ENCODE data around the gene PHLDA2. TPM values are rescaled to one million over a fixed set of nuclear protein-coding genes. Genes with fewer than 3 reads are reported as not detected.
A peak's percentile ranks its signal among the peaks of the same experiment; 100 is the strongest.

PHLDA2 gene
- total RNA-seq, 4 donors from 2014 or later: 7.0 to 26.4 (median 18.2) TPM

DNA sequence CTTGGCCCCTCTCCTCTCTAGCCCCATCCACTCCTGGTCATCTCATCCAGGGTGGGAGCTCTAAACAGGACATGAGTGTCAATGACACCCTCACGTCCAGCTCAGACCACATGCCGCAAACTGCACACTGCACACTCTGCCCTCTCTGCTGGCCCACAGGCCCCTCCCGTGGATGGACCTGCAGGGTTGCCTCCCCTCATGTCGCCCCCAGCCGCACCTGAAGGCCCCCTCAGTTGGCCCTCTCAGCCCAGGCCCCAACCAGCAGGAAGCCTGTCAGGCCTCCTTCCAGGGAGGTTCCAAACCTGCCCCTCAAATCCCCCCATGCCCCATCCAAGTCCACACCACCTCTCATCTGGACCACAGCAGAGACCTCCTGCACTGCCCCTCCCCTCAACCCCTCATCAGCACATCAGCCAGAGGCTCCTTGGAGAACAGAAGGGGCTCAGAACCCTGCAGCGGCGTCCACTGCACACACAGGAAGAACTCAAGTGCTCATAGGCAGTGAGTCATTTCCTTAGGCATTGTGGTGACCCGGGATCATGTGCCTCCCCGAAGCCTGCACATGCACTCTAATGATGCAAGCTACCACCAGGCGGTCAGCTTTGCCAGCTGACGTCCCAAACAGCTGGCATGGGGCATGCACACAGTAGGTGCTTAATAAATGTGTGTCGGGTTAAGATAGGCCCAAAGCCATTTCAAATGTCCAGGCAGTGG lies 30.7 kb downstream of the PHLDA2 start:
- 70% methylated on average over 12 of the region's 12 CpGs for WGBS

DNA sequence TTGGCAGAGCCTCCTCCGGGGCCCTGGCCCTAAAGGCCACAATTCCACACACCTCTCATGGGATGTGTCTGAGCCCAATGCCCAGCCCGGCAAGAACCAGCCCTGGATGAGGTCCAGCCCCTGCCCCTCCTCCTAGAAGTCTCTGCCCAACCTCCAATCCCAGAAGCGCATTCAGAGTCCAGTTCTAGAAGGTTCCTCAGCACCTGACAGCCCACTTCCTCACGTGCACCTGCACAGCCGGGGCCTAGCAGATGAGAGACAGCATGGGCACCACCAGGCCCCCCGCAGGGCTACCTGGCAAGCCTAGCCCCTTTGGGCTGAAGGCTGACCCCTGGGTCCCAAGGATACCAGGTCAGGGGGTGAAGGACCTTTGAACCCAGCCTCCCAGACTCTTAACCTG lies 32.2 kb downstream of the PHLDA2 start:
- Histone ChIP-seq H3K4me1 (peaks cover 34% of the 10 kb centered on the region), H3K4me3 (no peak overlapping the region), H3K27ac (no peak overlapping the region), H3K36me3 (no peaks in the 10 kb centered on the region), H3K27me3 (no peaks in the 10 kb centered on the region), H3K9me3 (no peaks in the 10 kb centered on the region)
- TF ChIP-seq EP300 (IDR thresholded peaks at IDR 0.05): no peak
- no peak for TF ChIP-seq POLR2A (IDR thresholded peaks at IDR 0.05)
- no peak for TF ChIP-seq POLR2AphosphoS5 (IDR thresholded peaks at IDR 0.05)
- TF ChIP-seq, protein P1, sequence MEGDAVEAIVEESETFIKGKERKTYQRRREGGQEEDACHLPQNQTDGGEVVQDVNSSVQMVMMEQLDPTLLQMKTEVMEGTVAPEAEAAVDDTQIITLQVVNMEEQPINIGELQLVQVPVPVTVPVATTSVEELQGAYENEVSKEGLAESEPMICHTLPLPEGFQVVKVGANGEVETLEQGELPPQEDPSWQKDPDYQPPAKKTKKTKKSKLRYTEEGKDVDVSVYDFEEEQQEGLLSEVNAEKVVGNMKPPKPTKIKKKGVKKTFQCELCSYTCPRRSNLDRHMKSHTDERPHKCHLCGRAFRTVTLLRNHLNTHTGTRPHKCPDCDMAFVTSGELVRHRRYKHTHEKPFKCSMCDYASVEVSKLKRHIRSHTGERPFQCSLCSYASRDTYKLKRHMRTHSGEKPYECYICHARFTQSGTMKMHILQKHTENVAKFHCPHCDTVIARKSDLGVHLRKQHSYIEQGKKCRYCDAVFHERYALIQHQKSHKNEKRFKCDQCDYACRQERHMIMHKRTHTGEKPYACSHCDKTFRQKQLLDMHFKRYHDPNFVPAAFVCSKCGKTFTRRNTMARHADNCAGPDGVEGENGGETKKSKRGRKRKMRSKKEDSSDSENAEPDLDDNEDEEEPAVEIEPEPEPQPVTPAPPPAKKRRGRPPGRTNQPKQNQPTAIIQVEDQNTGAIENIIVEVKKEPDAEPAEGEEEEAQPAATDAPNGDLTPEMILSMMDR (IDR thresholded peaks at IDR 0.05): no peak
- no peak for DNase-seq (ENCODE audit: low spot score in 2 of 2)
- WGBS: 93% methylated on average over 3 of the region's 6 CpGs

More for the DNA sequence above, 30.7 kb downstream of the PHLDA2 start:
- no peak for DNase-seq (ENCODE audit: low spot score in 2 of 2)
- Histone ChIP-seq H3K4me1 (peaks cover 39% of the 10 kb centered on the region), H3K4me3 (no peak overlapping the region), H3K9me3 (no peaks in the 10 kb centered on the region), H3K27me3 (no peaks in the 10 kb centered on the region), H3K27ac (peak overlapping the region; percentile 64), H3K36me3 (no peaks in the 10 kb centered on the region)
- TF ChIP-seq POLR2A (IDR thresholded peaks at IDR 0.05) (no peak), POLR2AphosphoS5 (IDR thresholded peaks at IDR 0.05) (no peak), EP300 (IDR thresholded peaks at IDR 0.05) (no peak)
- TF ChIP-seq, protein P1 (IDR thresholded peaks at IDR 0.05): no peak

DNA sequence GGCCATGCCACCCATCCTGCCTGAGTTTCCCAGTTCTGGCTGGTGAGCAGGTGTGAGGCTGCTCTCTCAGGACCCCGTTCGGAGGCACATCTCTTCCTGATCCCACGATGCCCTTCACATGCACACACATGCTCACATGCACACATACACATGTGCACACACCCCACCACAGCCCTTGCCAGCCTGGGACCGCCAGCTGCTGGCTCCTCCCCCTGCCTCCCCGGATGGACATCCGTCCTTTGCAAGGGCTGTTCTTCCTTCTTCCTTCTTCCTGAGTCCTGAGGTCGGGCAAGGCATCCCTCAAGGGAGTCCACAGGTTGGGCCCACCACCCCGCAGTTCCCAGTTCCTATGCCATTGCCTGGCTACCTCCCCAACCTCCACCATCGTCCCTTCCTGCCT lies 33.2 kb downstream of the PHLDA2 start:
- 81% methylated on average over 9 of the region's 9 CpGs for WGBS
- Histone ChIP-seq H3K4me1 (peaks cover 36% of the 10 kb centered on the region), H3K4me3 (no peak overlapping the region)

DNA sequence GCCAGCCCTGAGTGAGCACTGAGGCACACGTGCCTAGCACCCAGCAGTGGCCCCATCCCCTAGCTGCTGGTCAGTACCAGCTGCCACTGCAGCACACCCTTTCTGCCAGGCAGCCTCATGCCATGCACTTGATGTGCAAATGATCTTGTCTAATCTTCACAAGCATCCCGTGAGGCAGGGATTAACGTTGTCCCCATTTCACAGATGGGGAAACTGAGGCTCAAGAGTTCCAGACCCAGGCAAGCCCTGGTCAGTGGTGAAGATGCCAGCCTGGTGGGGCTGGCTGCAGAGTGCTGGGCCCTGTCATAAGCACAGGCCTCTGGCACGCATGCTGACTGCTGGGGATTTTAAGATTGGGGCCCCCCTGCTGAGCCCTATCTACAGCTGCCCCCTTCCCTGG lies 35.3 kb downstream of the PHLDA2 start:
- no peak for TF ChIP-seq POLR2AphosphoS5 (IDR thresholded peaks at IDR 0.05)
- no peak for TF ChIP-seq POLR2A (IDR thresholded peaks at IDR 0.05)
- TF ChIP-seq, protein P1 (IDR thresholded peaks at IDR 0.05): no peak
- TF ChIP-seq EP300 (IDR thresholded peaks at IDR 0.05): no peak
- H3K4me1 ChIP-seq: peaks cover 31% of the 10 kb centered on the region
- 95% methylated on average over 3 of the region's 4 CpGs for WGBS

More for the DNA sequence above, 33.2 kb downstream of the PHLDA2 start:
- Histone ChIP-seq H3K9me3 (no peaks in the 10 kb centered on the region), H3K27me3 (no peaks in the 10 kb centered on the region), H3K27ac (no peak overlapping the region), H3K36me3 (no peaks in the 10 kb centered on the region)
- TF ChIP-seq, protein P1 (IDR thresholded peaks at IDR 0.05): no peak
- TF ChIP-seq POLR2A (IDR thresholded peaks at IDR 0.05): no peak
- no peak for TF ChIP-seq EP300 (IDR thresholded peaks at IDR 0.05)
- no peak for TF ChIP-seq POLR2AphosphoS5 (IDR thresholded peaks at IDR 0.05)
- DNase-seq (ENCODE audit: low spot score in 2 of 2): no peak

DNA sequence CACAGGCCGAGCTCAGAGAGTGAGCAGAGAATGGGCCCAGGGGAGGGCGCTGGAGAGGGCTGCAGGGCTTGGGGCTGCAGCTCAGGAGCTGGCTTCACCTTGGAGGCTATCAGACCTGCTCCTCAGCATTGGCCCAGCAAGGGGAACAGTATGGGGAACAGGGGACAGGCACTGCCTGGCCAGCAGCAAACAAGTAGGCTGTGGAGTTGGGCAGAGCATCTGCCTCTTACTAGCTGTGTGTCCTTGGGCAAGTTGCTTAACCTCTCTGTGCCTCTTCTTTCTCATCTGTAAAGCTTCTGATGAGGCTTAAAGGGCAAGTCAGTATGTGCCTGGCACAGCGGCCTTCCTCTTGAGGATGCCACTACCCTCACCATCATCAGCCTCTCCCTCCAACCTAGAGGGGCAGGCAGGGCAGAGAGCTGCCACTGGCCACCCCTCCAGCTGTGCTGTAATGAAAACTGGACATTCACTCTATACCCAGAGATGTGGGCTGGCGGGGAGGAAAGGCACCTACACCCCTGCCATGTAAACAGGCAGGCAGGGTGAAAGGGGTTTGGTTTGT lies 36.2 kb downstream of the PHLDA2 start:
- no peaks in the 10 kb centered on the region for H3K9me3 ChIP-seq
- H3K27me3 ChIP-seq: no peaks in the 10 kb centered on the region
- no peaks in the 10 kb centered on the region for H3K36me3 ChIP-seq
- TF ChIP-seq POLR2AphosphoS5 (IDR thresholded peaks at IDR 0.05) (no peak), EP300 (IDR thresholded peaks at IDR 0.05) (no peak), POLR2A (IDR thresholded peaks at IDR 0.05) (no peak)
- TF ChIP-seq, protein P1 (IDR thresholded peaks at IDR 0.05): no peak
- peak overlapping the region; percentile 49 for H3K4me3 ChIP-seq
- DNase-seq (ENCODE audit: low spot score in 2 of 2): no peak
- H3K4me1 ChIP-seq: peaks cover 26% of the 10 kb centered on the region
- no peak overlapping the region for H3K27ac ChIP-seq
- WGBS: 62% methylated on average over 4 of the region's 4 CpGs

More for the DNA sequence above, 35.3 kb downstream of the PHLDA2 start:
- Histone ChIP-seq H3K9me3 (no peaks in the 10 kb centered on the region), H3K27me3 (no peaks in the 10 kb centered on the region), H3K27ac (no peak overlapping the region), H3K36me3 (no peaks in the 10 kb centered on the region), H3K4me3 (no peak overlapping the region)
- no peak for DNase-seq (ENCODE audit: low spot score in 2 of 2)

Data from suprapubic skin (tissue), 4 donors.